HG03432 (cell line): ENCODE data around the gene CENPX.

Experiments
- ATAC-seq: cut with Tn5 transposase; IDR thresholded peaks from one replicate; pipeline ENCODE4 v1.9.1; 2021; ENCODE audit warnings: mild to moderate bottlenecking, moderate library complexity; ENCODE audit not compliant: unreplicated experiment

The CENPX gene

GRCh38 chr17:82022310-82022980, at the start of gene CENPX:
Gene CENPX, minus strand, starts transcription at chr17:82022878. Its CDS starts 17 bp downstream, at chr17:82022861.
- ATAC-seq = no peak

- ATAC-seq = no peak
These were observed 47.9 kb upstream of the CENPX start for GRCh38 chr17:82070611-82071010.

DNA sequence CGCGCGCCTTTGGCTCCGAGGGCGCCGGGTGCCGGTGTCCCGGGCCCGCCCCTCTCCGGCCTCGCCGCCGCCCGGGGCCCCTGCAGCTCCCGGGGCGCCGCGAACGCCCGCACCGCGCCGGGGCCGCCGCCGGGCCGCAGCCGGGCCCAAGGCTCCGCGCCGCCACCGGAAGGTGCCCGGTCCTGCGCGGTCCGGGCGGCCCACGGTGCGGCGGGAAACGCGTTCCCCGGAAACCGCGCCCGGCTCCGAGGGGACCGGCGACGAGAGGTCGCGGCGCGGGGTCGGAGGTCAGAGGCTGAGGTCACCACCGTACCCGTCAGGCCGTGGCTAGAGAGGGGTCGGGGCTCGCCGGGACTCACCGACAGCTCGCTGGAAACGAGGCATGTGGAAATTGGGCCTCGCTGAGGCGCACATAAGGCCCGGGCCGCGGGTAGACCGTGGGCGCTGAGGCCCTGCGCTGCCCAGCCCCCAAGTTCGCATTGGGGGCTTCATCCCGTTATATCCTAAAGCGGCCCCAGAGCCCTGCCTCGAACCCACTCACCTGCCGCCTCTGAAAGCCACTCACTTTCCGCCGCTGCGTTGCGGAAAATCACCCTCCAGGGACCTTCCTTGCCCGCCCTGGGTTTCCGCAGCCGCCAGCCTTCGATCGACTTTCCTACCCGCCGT, 43.1 kb upstream of the CENPX start, which contains the start of gene DUS1L:
Gene DUS1L (minus strand): TSS at position 167 of the 666 bp plus-strand sequence. CDS start 745 bp downstream, outside the sequence.
- peak; percentile 80 for ATAC-seq

DNA sequence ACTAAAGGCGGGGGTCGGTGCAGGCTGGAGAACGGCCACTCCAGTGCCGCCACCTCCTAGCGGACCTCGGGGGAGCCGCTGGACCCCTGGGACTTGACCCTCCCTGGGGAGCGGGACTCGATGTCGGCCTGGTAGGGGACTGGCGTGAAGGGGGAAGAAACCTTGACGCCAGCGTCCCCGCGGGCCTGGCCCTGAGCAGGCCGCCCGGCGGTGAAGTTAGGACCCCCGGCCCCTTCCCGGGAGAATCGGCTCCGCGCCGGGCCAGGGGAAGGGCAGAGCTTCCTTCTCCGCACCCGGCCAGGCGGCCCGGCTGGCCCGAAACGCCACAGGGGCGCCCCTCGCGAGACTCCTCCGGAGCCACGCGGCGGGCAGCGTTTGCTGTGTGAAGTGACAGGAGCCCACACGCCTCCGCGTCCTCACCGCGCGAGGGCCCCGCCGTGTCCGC, 42.5 kb upstream of the CENPX start:
- peak; percentile 31 for ATAC-seq

GRCh38 chr17:82064433-82065192, 41.9 kb upstream of the CENPX start:
- ATAC-seq = no peak

DNA sequence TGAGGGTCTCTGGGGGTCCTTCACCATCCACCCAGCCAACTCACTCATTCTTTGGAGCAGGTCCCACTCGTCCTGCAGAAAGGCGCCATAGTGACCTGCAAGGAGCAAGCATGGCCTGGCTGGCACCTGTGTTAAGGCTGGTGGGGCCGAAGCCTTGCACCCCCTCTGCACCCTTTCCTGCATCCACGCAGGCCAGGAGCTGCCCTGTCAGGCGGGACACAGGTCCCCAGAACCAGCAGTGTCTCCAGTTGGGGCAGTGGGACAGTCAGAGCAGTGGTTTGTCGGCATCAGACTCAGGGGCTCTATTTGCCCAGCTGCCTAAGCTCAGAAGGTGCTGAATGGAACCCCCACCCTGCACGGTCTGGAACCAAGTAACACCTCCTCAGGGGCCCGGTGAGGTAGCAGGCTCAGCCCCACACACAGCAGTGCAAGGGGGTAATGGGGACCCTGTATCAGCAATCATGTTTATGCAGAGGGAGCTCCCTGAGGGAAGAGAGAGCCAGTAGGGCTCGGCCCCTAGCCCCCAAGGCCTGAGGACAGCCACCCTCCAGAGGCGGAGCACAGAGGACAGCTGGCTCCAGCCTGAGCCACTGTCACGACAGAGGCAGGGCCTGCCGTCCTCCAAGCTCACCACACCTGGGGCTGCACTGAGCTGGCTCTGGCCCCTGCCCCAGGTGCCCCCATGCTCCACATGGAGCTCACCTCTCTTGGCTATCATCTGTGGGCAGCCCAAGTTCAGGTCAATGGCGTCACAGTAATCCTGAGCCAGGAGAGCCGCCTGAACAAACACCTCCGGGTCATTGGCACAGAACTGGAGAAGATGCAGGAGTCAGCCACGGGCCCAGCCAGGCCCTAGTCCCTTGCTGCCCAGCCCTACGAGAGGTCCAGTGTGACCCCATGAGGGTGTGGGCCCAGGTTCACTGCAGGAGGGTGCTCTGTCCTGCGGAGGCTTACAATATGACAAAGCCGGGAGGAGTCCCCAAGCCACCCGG, 41.0 kb upstream of the CENPX start:
- no peak for ATAC-seq

GRCh38 chr17:82062984-82063368, 40.3 kb upstream of the CENPX start:
- ATAC-seq = no peak

DNA sequence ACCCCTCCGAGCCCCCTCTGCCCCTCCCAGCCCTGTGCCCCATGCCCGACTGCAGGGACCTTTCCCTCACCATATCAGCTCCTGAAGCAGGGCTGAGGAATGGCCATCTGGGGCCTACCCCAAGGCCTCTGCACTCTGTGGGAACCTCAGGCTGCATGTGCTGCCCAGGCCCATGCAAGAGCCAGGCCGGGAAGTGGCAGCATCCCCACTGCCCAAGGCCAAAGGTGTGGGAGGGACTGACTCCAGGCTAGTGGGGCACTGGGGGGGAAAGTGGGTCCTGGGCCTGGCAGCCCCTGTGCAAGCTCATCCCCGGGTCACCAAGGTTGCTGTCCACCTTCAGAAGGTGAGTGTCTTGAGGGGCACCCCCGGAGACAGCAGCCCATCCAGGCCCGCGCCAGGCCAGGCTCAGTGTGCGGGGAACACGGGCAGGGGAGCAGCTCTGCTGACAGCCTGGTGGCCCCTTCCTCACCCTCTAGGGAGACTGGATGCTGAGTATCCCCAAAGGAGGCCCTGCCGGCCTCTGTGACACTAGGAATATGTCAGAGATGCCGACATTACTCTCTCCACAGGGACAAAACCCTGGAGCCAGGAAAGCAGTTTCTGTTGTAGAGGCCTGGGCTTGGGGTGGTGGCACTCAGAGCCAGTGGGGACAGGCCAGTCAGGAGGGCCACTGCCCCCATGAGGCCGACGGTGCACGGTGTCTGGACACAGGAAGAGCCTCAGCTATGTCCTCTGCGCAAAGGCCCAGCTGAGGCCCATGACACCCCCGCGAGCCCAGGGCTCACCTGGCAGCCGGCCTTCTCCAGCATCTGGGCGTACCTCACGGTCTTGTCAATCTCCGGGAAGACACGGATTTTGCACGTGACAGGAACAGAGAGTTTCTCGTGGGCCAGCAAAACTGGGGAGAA, 39.7 kb upstream of the CENPX start:
- ATAC-seq = no peak

DNA sequence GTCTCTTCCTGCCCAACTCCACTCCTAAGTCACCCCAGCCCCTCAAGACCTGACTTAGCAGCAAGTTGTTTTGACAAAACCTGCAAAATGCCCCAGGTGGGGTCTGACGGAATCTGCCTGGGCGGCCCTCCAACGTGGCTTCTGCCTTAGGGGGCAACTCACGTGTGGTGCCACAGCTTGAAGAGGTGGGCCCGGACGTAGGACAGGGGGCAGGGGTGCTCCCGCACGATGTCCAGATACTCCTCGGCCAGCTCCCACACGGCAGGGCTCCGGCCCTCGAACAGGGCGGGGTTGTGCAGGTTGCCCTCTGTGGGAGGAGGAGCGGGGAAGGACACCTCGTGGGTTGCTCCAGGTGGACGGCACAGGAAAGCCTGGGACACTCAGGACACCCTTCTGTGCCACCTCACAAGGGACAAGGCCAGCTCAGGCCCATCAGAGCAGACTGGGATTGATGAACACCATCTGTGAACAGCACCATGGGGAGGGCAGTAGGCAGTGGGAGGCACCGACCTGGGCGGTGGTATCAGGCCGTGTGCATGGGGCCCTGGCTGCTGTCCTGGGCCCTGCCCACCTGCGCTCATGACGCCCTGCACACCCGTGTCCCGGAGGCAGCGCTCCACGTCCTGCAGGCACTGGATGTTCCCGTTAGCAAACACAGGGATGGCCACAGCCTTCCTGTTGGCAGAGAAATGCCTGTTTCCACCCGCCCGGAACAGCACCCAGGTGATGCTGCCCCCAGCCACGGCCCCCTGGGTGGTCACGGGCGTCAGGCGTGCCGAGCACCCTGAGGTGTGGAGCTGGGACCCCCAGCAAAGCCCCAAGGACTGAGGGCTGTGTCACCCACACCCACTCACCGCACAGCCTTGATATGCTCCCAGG, 38.6 kb upstream of the CENPX start:
- ATAC-seq = no peak

- no peak for ATAC-seq
These were observed 37.9 kb upstream of the CENPX start for GRCh38 chr17:82060614-82061013.

- ATAC-seq = no peak
These were observed 37.3 kb upstream of the CENPX start for GRCh38 chr17:82060001-82060380.

DNA sequence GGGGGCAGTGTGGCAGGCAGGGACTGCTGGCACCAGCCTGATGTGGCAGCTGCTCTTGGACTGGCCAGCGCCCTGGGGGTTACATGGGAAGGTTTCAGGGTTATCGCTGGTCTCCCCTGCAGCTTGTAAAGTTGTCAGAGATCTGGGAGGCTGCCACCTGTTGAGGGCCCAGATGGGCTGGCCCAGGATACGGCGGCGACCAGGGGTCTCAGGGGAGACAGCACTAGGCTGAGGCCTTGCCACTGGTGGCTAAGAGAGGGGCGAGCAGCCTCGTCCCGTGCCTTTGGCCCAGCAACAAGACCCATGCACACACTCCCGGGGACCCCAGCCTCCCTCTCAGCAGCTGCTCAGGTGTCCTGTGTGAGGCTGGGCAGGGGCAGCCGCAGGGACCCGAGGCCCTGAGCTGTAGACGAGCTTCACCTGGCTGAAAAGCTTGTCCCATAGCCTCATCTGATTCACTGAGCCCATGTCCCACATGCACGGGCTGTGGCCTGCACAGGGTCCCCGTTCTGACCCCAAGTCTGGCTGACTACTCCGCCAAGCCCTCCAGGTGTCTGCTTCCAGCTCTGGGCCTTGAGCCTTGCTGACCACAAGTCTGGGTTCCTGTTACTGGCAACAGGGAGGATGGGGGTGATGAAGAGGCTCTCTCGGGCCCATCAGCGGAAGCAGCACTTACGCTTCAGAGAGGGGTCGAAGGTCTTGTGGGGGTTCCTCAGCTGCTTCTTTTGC, 36.8 kb upstream of the CENPX start:
- no peak for ATAC-seq

DNA sequence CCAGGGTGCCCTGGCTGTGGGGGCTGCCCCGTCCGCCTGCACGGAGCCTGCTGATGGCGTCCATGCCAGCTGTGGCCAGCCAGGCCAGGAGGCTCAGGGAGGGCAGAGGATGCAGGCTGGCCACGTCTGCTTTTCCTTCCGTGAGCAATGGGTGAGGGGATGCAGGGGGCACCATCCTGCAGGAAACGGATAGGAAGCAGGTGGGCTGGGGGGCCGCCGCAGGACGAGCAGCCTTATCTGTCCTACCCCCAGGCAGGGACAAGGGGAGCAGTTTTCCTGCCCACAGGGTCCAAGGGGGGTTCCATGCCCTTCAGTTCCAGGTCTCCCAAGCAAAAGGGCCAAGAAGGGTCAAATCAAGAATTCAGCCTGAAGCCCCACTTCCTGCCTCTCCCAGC, 36.2 kb upstream of the CENPX start:
- no peak for ATAC-seq

DNA sequence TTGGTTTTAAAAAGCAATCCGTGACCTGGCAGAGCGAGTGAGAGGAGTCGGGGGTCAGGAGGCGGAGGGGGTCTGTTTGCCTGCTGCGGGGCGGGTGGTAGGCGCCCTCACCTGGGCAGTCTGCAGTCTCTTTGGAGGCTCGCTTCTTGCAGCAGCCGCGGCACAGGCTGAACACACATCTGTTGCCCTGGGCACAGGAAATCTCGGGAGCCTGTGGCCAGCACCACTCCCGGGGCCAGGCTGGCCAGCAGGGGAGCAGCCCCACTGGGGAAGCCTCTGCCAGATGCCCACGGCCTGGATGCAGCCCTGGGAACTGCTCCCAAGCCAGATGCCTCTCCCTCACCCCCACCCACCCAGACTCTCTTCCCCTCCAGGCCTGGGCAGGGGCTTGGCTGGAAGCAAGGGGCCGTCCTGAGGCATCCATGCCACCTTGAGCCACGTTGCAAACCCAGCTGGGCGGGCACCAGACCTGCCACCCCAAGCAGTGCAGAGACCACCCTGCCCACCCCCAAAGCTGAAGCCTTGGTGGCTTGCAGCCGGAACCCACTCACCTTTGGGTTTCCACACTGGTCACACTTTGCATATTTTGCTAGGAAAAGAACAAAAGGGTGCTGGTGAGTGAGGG, 35.7 kb upstream of the CENPX start:
- no peak for ATAC-seq

DNA sequence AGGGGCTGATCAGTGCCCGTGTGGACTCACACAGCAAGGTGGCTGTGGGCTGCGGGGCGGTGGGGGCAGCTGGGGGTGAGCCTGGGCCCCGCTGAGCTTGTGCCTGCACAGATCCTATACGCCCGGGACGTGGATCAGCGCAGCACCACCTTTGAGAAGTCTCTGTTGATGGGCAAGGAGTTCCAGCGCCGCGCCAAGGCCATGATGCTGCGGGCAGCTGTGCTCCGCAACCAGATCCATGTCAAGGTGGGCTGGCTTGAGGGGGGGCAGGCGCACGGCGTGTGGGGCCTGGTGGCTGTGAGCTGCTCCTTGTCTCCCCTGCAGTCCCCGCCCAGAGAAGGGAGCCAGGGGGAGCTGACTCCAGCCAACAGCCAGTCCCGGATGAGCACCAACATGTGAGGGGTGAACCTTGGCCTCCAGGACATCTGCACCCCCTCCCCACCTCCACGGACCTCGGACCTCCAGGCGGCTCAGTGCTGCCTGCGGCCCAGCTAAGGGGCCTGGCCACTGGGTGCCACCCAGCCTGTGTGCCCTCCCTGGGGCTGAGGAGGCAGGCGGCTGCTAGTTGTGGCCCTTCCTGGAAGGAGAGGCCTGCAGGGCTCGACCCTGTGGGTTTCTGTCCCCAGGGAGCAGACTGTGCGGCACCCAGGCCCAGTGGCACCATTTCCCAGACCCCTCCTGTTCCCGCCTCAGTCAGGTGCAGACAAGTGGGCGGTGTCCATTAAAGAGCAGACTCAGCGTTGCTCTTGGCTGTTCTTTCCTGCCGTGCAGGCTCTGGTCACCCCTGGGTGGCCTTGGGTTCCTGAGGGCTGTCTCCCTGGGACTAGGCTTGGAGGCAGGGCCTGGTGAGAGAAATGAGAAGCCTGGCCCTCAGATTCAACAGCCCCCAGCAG, 34.3 kb upstream of the CENPX start:
- no peak for ATAC-seq

GRCh38 chr17:82055965-82056728, 33.5 kb upstream of the CENPX start:
- no peak for ATAC-seq
